Fibroblast of lung (primary cell): ENCODE measurements around the gene KLHL18. TPM values are rescaled to one million over a fixed set of nuclear protein-coding genes. Genes with fewer than 3 reads are reported as not detected.
"Not testable (repeated sequence)": the region's sequence is repeated elsewhere in the genome, so short reads cannot be mapped to it uniquely, and the experiment has no call there.

Experiments used
- DNase-seq, 2 donors: peaks; one replicate each; pipeline versions ENCODE4 v3.0.0 to v3.0.0-alpha.2; 2010; ENCODE audit warnings: low read depth in 2 of 2
- H2AFZ ChIP-seq: 2 replicates; pipeline ENCODE4 v1.5.1; 2012; ENCODE audit warnings: low read length, control low read depth, inconsistent platforms
- H3K27ac ChIP-seq: 2 replicates; pipeline ENCODE4 v1.5.1; 2011; ENCODE audit warnings: low read length, control low read depth; ENCODE audit not compliant: insufficient read depth
- H3K27me3 ChIP-seq: 2 replicates; pipeline ENCODE4 v1.5.1; 2011; ENCODE audit warnings: mild to moderate bottlenecking, low read length; ENCODE audit not compliant: control insufficient read depth, insufficient read depth
- H3K36me3 ChIP-seq: 2 replicates; pipeline ENCODE4 v1.5.1; 2011; ENCODE audit warnings: low read length; ENCODE audit not compliant: control insufficient read depth, insufficient read depth
- H3K4me1 ChIP-seq: 2 replicates; pipeline ENCODE4 v1.5.1; 2011; ENCODE audit warnings: low read length; ENCODE audit not compliant: control insufficient read depth, insufficient read depth; ENCODE audit errors: extremely low read depth
- H3K4me2 ChIP-seq: 2 replicates; pipeline ENCODE4 v1.5.1; 2011; ENCODE audit warnings: low read length, control low read depth; ENCODE audit not compliant: insufficient read depth; ENCODE audit errors: extremely low read depth
- H3K4me3 ChIP-seq, 4 experiments: fragments of 200-600 bp in 1 of 4; sonication (generic) in 1 of 4; replicated peaks in 1 of 4; 2 replicates each; pipeline ENCODE4 v1.5.1; 2011 to 2016; ENCODE audit warnings: low read length in 4 of 4, low read depth in 3 of 4, mild to moderate bottlenecking in 3 of 4, control low read depth in 2 of 4, inconsistent platforms in 1 of 4, mixed read lengths in 1 of 4; ENCODE audit not compliant: insufficient read depth in 1 of 4; ENCODE audit errors: control extremely low read depth in 1 of 4
- H3K79me2 ChIP-seq: 2 replicates; pipeline ENCODE4 v1.5.1; 2012; ENCODE audit warnings: mild to moderate bottlenecking, low read length, inconsistent platforms; ENCODE audit not compliant: control insufficient read depth, insufficient read depth
- H3K9ac ChIP-seq: 2 replicates; pipeline ENCODE4 v1.5.1; 2011; ENCODE audit warnings: mild to moderate bottlenecking, low read length, control low read depth; ENCODE audit not compliant: insufficient read depth
- H3K9me3 ChIP-seq: 2 replicates; pipeline ENCODE4 v1.5.1; 2012; ENCODE audit warnings: low read depth, low read length; ENCODE audit not compliant: control insufficient read depth, insufficient read depth
- H4K20me1 ChIP-seq: 2 replicates; pipeline ENCODE4 v1.5.1; 2011; ENCODE audit warnings: low read length; ENCODE audit not compliant: control insufficient read depth, insufficient read depth; ENCODE audit errors: extremely low read depth
- CTCF ChIP-seq, 2 donors: IDR thresholded peaks in 1 of 2; conservative IDR thresholded peaks in 1 of 2; 1 replicate in 1 of 2; 2 replicates in 1 of 2; pipeline ENCODE4 v1.5.1; 2011 to 2012; ENCODE audit warnings: low read length in 2 of 2, control low read depth in 1 of 2, inconsistent platforms in 1 of 2, low read depth in 1 of 2, mild to moderate bottlenecking in 1 of 2
- EZH2 ChIP-seq: IDR thresholded peaks from 2 replicates; pipeline ENCODE4 v1.5.1; 2012; ENCODE audit warnings: low read length, control low read depth, mild to moderate bottlenecking; ENCODE audit errors: missing control alignments
- polyA plus RNA-seq, 2 donors: library from polyadenylated mRNA; depleted of rRNA in 1 of 2; stranded (reverse) in 1 of 2; unstranded in 1 of 2; fragments of >200 nt; gene quantifications; 2 replicates each; pipeline ENCODE4 v1.2.1, GENCODE V29; 2011 to 2012; ENCODE audit warnings: missing spikeins in 1 of 2
- total RNA-seq: library from RNA; depleted of rRNA; stranded (reverse); fragments of >200 nt; gene quantifications from 2 replicates; pipeline ENCODE4 v1.2.1, GENCODE V29; 2014

Gene KLHL18
- total and polyA plus RNA-seq, 2 donors (not counting 1 experiment from before 2014, with no cell fraction given), result 20.1 to 27.8 TPM

- TF ChIP-seq CTCF (conservative IDR thresholded peaks at IDR 0.05 in 1 of 2, IDR thresholded peaks at IDR 0.05 in 1 of 2; ENCODE audit: low read depth in 1 of 2, low read length in 2 of 2) (no peak), EZH2 (no peak)
- DNase-seq, result peak; percentile 3 to 15
- Histone ChIP-seq H3K4me2 (peak overlapping the region; percentile 81), H4K20me1 (no peaks in the 10 kb centered on the region), H3K79me2 (peaks cover 36% of the 10 kb centered on the region), H3K4me1 (no peaks in the 10 kb centered on the region), H3K9me3 (no peaks in the 10 kb centered on the region), H3K4me3 (peak overlapping the region; percentile 58 to 89 (median 84)), H3K36me3 (peaks cover 2% of the 10 kb centered on the region), H3K27me3 (no peaks in the 10 kb centered on the region), H3K27ac (peak overlapping the region; percentile 99), H2AFZ (no peak overlapping the region), H3K9ac (peak overlapping the region; percentile 99)
Measured at GRCh38 chr3:47283591-47284364, 1.0 kb downstream of the KLHL18 start.

DNA sequence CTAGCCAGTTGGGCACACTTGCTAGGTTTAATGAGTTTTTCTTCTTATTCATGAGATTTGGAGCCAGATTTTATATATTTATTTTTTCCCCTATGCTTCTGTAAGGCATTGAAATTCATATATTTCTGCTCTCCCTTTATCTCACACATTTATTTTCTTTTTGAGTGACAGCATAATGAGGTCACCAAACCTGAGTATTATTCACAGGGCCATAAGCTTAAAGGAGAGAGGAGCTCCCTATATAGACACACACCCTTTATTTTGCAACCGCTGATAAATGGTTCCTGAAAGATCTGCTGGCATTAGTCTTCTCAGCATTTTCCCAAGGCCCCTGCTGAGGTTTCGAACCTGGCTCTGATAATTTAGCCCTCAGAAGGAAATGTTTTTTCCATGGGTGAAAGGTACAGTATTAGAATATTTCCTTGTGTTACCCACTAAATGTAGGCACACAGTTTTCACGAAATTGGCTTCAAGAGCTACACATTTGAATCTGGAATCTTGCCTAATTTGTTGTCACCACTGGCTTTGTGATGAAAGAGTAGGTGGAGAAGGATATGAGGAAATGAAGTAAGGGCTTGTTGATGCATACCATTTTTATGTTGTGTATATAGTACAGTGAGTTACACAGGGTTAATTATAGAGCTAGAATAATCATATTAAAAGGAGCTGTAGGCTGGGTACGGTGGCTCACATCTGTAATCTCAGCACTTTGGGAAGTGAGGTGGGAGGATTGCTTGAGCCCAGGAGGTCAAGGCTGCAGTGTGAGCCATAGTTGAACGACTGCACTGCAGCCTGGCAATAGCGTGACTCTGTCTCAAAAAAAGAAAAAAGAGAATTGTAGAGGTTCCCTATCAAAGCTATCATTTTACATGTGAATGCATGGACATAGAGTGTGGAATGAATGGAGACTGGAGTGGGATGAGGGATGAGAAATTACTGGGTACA is 6.5 kb downstream of the KLHL18 start:
- Histone ChIP-seq H3K9ac (no peak overlapping the region), H4K20me1 (no peaks in the 10 kb centered on the region), H3K9me3 (no peaks in the 10 kb centered on the region), H3K4me2 (no peak overlapping the region), H3K4me1 (no peaks in the 10 kb centered on the region), H3K36me3 (peaks cover 4% of the 10 kb centered on the region), H3K4me3 (no peak overlapping the region), H2AFZ (no peak overlapping the region), H3K79me2 (peaks cover 34% of the 10 kb centered on the region), H3K27me3 (no peaks in the 10 kb centered on the region), H3K27ac (no peak overlapping the region)
- TF ChIP-seq CTCF (conservative IDR thresholded peaks at IDR 0.05 in 1 of 2, IDR thresholded peaks at IDR 0.05 in 1 of 2; ENCODE audit: low read depth in 1 of 2, low read length in 2 of 2) (no peak), EZH2 (no peak)
- DNase-seq, result no peak

- DNase-seq, result peak in 1 of 2 donors; percentile 10
- H3K79me2 ChIP-seq, result peaks cover 21% of the 10 kb centered on the region
- H3K36me3 ChIP-seq, result peaks cover 4% of the 10 kb centered on the region
- H3K4me1 ChIP-seq, result no peaks in the 10 kb centered on the region
- H3K9ac ChIP-seq, result no peak overlapping the region
- H3K4me2 ChIP-seq, result no peak overlapping the region
- H3K9me3 ChIP-seq, result no peaks in the 10 kb centered on the region
- no peaks in the 10 kb centered on the region for H4K20me1 ChIP-seq
- H3K27me3 ChIP-seq, result no peaks in the 10 kb centered on the region
- no peak for TF ChIP-seq CTCF (conservative IDR thresholded peaks at IDR 0.05 in 1 of 2, IDR thresholded peaks at IDR 0.05 in 1 of 2; ENCODE audit: low read depth in 1 of 2, low read length in 2 of 2)
- TF ChIP-seq EZH2, result no peak
- no peak overlapping the region for H3K27ac ChIP-seq
- no peak overlapping the region for H3K4me3 ChIP-seq
- no peak overlapping the region for H2AFZ ChIP-seq
Measured at GRCh38 chr3:47291158-47291753, 8.5 kb downstream of the KLHL18 start.

GRCh38 chr3:47291754-47292420 is 9.1 kb downstream of the KLHL18 start:
- not testable (repeated sequence) for H3K4me2 ChIP-seq, H3K27me3 ChIP-seq, H3K9ac ChIP-seq, H3K27ac ChIP-seq, H2AFZ ChIP-seq, H4K20me1 ChIP-seq, H3K4me1 ChIP-seq, H3K4me3 ChIP-seq, H3K36me3 ChIP-seq, DNase-seq, H3K9me3 ChIP-seq
- peaks cover 17% of the 10 kb centered on the region for H3K79me2 ChIP-seq
